Stimulated activated CD4-positive, alpha-beta T cell treated with anti-CD3 and anti-CD28 coated beads, Interleukin-12 subunit alpha, Interleukin-12 subunit beta, amount 100 ng/mL, for 24 hours (primary cell): ENCODE data around the gene TAF6.
A peak's percentile ranks its signal among the peaks of the same experiment; 100 is the strongest.

Experiments used
- DNase-seq, 2 experiments: peaks; one replicate each; pipeline ENCODE4 v3.0.0-alpha.2; 2020; ENCODE audit warnings: low read depth in 2 of 2

Gene TAF6

DNA sequence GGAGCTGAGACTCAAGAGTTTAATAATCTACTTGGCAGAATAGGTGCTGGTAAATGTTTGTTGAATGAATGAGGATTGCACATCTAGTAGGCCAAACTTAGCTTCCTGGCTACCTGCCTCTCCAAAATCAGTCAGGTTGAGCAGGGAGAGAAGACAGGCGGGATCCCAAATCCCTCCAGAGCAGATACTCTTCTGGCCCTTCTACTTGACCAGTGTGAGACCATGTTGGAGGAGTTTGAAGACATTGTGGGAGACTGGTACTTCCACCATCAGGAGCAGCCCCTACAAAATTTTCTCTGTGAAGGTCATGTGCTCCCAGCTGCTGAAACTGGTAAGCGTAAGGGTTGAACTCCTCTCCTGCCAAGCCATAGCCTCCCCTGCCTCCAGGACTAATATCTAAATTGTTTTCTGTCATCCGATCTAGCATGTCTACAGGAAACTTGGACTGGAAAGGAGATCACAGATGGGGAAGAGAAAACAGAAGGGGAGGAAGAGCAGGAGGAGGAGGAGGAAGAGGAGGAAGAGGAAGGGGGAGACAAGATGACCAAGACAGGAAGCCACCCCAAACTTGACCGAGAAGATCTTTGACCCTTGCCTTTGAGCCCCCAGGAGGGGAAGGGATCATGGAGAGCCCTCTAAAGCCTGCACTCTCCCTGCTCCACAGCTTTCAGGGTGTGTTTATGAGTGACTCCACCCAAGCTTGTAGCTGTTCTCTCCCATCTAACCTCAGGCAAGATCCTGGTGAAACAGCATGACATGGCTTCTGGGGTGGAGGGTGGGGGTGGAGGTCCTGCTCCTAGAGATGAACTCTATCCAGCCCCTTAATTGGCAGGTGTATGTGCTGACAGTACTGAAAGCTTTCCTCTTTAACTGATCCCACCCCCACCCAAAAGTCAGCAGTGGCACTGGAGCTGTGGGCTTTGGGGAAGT lies 5.4 kb upstream of the TAF6 start:
- DNase-seq: no peak

DNA sequence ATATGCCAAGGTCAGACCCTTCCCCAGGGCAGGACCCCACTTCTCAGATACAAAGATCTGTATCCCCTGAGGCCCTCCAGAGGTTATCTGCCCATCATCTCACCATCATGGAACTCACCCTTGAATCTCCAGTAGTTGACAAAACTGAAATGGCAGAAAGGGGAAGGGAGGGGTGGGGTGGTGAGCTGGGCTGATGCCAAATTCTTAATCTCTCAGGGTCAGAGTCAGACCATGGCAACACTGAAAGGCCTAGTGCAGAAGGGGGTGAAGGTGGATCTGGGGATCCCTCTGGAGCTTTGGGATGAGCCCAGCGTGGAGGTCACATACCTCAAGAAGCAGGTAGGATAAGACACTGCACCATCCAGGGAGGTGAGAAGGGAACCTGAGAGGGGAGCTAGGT lies 3.4 kb upstream of the TAF6 start:
- DNase-seq: no peak

DNA sequence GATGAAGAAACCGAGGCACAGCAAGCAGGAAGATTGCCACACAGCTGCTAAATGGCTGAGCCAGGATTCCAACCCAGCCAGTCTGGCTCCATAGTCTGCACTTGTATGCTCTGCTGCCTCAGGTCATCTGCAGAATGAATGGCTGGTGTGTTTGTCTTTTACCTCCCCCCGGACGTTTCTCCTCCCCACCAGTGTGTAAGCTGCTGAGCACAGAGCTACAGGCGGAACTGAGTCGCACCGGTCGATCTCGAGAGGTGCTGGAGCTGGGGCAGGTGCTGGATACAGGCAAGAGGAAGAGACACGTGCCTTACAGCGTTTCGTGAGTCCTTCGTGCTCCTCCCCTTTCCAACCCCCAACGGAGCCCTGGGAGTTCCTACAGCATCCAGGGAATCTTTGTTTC lies 2.9 kb upstream of the TAF6 start:
- no peak for DNase-seq

DNA sequence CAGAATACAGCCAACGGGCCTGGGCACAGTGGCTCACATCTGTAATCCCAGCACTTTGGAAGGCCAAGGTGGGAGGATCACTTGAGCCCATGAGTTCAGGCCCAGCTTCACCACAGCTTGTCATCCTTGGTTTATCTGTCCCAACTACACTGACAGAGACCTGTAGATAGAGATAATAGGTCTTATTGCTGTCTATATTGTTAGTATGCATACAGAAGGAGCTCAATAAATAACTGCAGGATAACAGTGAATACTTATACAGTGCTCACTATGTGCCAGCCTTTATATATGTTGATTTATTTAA lies 1.5 kb upstream of the TAF6 start:
- no peak for DNase-seq

DNA sequence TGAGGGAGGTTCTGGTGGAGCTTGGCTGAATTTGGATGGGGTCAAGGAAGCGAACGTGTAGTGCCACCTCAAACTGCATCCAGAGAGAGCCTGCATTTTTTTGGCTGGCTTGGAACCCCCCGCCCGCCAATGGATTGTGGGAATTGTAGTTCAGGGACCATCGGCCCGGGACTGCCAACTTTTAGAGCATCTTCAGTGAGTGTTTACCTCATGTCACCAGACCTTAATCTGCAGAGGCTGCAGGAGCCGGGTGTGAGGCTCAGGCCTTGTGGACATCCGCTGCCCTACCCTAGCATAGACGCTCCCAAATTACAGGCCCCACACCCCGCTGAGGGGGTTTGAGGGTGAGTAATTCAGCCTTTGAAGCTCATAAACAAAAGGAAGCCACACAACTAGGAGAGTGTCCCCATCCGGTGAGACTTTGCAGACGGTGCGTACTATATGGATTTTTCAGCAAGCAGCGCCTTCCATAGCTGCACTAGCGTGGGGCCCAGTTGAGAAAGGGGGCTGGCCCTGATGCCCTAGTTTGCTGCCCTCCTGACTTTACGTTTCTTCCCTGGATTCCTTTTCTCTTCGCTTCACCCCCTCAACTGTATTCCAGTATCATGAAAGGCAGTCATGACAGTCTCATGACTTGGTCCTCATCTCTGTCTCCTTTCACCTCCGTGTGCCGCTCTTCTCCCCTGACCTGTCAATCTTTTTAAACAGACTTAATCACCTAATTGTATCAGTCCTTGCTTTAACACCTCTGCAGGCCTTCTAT lies 993 bp upstream of the TAF6 start:
- peak; percentile 54 to 59 for DNase-seq

DNA sequence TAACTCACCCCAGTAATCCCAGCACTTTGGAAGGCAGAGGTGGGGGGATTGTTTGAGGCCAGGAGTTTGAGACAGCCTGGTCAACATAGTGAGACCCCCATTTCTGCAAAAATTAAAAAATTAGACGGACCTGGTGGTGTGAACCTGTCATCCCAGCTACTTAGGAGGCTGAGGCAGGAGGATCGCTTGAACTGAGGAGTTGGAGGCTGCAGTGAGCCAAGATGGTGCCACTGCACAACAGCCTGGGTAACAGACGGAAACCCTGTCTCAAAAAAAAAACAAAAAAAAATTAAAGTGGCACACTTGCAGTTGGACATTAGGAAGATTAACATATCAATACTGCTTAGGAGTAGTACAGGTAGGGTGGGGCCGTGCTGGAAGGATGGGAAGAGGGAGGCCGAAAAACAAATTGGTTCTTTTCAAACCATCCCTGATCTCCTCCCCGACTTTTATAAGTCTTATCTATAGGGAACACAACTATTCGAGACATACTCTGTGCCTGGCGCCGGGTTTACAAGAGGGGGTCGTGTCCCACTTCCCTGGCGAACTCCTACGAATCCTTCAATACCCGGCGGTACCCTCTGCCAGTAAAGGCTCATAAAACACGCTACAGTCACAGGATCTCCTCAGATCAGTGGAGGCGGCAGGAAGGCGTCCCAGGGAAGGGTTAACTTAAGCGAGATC lies 628 bp downstream of the TAF6 start:
- DNase-seq: no peak

DNA sequence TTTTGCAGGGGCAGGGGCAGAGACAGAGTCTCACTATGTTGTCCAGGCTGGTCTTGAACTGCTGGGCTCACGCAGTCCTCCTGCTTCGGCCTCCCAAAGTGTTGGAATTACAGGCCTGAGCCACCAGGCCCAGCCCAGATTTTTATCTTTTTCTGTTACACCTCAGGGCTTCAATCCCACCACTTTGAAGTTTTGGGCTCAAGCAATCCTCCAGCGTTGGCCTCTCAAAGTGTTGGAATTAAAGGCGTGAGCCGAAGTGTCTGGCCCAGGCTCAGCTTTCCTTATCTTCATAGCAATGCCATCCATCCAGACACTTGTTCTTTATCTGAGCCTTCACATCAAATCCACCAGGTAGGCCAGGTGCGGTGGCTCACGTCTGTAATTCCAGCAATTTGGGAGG lies 4.1 kb downstream of the TAF6 start:
- no peak for DNase-seq

DNA sequence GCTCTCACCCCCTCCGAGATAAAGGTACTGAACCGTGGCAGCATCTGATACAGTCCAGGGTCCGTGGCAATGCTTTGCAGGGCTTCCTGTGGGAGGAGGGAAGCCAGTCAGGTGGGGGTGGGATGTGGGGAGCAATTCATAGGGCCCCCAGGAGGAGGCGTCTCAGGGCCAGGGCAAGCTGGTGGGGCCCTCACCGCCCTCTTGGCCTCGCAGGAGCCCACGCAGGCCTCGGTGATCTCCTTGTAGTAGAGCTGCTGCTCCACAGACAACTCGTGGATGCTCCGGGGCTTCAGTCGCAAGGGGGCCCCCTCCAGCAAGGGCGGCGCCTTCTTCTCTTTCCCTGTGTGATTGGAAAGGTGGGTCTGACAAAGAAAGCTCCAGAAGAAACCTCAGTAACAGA lies 7.2 kb downstream of the TAF6 start:
- DNase-seq: no peak

DNA sequence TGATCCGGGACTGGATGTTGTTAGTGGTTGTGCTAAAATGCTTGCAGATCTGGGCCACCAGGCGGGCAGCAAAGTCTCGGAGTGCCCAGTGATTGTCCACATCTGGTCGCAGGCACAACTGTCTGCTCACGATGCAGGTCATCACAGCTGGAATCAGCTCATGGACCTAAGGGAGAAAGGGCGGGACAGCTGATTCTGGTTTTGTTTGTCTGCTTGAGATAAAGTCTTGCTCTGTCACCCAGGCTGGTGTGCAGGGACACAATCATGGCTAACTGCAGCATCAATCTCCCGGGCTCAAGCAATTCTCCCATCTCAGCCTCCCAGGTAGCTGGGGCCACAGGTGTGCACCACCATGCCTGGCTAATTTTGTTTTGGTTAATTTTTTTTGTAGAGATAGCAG lies 8.0 kb downstream of the TAF6 start:
- no peak for DNase-seq

DNA sequence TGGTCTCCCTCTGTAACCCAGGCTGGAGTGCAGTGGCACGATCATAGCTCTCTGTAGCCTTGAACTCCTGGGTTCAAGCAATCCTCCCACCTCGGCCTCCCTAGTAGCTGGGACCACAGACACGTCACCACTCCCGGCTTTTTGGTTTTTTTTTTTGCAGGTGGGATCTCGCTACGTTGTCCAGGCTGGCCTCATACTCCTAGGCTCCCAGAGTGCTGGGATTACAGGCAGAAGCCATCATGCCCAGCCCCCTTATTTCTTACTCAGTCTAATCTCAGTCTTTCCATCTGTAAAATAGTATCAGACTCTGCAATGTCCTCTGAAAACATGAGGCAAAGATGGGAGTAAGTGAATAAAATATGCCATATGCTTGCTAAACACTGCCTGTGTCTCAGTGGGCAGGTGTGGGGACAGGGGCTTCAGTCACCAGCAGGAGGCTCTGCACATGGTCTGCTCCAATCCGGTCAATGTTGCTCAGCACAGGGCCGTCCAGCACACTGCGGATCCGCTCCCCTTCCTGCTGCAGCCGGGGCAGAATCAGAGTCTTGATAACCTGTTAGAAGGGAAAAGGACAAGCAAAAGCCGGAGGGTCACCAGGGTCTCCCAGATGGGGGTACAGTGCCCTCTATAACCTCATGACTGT lies 9.5 kb downstream of the TAF6 start:
- no peak for DNase-seq

DNA sequence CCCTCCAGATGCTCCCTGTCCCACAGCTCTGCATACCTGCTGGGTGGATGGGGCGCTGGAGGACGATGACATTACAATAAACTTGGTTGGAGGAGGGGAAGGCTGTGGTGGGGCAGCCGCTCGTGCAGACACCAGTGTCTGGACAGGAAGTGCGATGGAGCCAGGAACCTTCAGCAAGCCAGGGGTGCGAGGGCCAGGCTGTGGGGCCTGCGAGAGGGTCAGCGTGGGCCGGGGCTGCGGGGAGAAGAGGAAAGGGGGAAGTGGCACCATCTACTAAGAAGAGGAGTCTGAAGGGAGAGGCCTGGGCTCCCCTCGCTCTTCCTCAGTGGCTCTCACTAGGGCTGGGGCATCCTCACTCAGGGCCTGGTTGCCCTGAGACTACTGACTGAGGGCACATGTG lies 11.3 kb downstream of the TAF6 start:
- DNase-seq: no peak

DNA sequence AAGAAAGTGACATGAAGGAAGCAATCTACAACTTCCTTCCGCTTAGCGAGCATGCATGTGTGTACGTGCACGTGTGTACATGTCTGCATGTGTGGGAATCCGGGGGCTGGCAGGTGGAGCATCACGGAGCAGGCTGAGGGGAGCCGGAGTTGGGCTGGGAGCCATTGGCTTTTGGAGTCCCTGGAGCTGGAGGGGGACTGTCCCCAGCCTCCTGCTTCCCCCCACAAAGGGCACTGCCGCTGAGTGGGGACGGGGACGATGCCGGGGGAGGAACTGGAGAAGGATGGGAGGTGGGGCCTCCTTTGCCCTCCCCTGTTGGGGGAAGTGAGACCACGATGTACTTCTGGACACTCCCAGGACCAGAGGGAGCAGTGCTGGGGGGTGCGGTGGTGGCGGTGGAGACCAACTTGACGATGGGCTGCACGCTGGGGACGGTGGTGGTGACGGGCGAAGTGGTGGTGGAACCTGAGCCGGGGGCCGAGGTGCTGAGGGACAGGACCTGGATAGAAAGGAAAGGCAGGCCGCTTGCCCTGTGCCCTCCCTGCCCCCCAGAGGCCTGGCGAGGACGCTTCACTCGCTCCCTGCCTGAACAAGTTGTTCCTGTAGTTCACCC lies 11.9 kb downstream of the TAF6 start:
- no peak for DNase-seq

DNA sequence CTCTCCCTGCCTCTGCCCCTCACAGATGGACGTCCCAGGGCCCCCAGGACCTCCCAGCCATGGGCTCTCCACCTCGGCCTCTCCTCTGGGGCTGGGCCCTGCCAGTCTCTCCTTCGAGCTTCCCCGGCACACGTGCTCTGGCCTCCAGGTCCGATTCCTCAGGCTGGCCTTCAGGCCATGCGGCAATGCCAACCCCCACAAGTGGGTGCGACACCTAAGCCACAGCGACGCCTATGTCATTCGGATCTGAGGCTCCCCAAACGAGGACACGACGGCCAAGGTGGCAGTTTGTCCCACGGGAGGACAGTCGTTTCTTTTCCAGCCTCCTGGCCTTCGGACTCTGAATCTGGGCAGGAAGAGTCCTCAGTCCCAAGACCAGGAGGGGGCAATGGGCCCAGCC lies 12.5 kb downstream of the TAF6 start:
- DNase-seq: no peak

DNA sequence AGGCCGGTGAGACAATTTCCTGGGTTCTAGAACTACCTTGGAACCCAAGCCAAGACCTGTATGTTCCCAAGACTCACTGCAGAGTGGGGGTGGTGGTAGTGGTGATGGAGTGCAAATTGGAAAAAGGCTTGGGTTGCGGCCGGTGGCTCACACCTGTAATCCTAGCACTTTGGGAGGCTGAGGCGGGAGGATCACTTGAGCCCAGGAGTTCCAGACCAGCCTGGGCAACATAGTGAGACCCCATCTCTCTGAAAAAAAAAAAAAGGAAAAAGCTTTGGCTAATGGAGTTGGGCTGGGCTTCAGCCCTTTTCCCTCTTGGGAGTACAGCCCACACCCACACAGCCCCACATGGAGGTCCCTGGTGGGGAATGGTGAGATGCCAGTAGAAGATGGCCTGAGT lies 13.6 kb downstream of the TAF6 start:
- no peak for DNase-seq

DNA sequence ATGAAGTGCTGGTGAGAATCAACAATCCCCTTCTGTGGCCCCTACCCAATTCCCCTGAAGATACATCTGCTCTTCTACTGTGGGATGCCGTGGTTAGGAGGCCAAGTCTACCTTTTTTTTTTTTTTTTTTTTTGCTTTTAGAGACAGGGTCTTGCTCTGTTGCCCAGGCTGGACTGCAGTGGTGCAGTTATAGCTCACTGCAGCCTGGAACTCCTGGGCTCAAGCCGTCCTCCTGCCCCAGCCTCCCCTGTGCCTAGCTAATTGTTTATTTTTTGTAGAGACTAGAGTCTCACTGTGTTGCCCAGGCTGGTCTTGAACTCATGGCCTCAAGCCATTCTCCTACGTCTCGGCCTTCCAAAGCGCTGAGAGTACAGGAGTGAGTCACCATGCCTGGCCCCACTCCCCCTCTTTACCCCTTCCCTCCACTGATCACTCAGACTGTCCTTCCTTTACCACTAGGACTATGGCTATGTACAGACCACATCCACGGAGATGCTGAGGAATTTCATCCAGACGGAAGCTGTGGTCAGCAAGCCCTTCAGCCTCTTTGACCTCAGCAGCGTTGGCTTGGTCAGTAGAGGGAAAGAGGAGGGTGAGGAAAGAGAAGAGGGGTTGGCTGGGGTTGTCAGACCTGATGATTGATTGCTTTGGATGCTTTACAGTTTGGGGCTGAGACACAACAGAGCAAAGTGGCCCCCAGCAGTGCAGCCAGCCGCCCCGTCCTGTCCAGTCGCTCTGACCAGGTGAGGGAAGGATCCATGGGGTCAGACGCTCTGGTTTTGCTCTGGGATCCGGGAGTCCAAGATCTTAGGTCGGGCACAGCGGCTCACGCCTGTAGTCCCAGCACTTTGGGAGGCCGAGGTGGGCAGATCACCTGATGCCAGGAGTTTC lies 16.0 kb downstream of the TAF6 start:
- DNase-seq: no peak

DNA sequence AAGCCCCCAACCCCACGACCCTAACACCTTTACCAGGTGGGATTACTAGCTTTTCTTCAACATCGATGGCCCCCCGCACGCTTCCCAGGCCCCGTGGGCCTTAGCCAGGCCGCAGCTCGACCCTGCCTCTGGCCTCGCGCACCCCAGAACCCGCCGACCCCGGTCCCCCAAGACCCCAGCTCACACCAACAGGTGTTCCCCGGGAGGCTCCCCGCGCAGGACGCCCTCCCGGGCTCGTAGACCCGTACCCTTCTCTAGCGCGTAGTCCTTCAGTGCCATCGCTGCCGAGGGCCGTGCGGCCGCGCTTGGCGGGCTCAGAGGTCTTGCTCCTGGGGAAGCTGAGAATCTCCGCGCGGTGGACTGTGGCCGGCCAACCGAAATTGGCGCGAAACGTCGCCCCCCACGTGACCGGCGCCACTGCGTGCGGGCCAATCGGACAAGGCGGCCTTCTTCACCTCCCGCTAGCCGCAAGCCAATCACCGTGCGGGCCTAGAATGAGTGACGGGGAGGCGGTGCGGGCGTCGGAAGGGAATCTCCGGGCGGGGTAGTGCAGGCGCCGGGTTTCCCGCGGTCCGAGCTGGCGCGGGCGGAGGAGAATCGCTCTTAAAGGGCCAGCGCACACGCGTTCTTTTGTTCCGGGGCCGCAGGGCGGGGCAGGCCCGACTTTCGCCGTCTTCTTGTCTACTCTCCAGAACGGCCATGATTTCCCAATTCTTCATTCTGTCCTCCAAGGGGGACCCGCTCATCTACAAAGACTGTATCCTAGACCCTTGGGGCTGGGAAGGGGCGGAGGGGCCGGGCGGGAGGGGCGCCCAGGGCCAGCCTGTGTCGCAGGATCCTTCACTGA lies 17.9 kb downstream of the TAF6 start, which contains the start of the genes AP4M1 and MCM7:
Gene AP4M1, plus strand, starts transcription at position 628 of the 847 bp plus-strand sequence. Its CDS starts 72 bp downstream, at position 700.
Gene MCM7, minus strand, starts transcription at position 382 of the 847 bp plus-strand sequence. Its CDS starts 103 bp downstream, at position 279.
- peak; percentile 95 to 97 for DNase-seq

DNA sequence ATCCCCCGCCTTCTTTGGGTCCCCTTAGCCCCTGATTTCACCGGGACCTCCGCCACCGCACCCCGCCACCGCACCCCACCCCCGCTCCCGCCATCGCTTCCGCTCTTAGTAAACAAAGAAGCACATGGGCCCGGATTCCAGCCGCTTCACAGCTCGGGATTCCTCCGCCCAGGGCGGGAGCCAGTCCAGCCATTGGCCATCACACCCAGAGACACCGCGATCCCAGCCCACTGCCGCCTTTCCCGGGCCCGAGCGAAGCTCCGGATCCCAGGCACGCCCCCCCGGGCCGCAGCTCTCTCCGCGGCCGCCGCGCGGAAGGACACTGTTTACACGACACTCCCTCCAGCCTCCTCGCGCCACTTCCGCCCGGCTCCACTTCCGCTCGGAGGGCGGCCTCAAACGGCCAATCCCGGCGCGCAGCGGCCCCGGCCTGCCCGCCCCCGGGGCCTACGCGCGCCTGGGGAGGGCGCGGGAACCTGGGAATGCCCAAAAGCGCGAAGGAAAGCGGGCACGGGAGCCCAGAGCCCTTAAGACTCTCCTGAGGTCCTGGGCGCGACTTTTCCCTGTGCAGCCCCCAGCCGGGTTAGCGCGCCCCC lies 18.6 kb downstream of the TAF6 start:
- peak; percentile 77 to 79 for DNase-seq

DNA sequence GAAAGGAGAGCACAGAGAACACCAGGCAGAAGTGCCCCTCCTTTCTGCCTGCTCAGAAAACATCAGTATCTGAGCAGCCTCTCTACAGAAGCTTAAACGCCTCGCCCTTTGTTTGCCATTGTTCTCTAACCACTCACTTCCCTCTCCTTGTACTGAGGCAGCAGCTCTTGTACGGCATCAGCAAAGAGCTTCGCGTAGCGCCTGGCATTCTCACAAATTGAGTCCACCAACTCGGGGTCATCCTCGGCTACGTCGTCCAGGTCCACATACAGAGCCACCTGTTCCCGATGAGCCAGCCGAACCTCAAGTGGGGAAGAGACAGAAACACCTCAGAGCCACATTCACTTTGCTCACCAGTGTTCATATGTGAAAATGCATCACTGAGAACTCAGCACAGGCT lies 19.7 kb downstream of the TAF6 start:
- DNase-seq: no peak

DNA sequence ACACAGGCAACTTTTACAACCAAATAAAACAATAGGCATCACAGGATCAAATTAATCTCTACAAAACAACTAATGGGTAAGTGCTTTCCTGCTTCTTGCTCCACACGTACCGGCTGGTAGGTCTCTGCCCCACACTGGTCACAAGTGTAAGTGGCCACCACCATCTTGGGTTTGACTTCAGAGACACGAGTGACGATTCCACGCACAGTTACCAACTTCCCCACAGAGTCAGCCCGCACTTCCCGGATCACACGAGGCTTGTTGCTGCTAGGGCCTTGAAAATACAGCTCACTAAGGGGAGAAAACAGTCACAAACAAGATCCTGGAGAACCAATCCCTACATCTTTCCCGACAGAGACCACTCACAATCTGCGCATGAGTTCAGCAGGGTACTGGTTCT lies 20.2 kb downstream of the TAF6 start:
- no peak for DNase-seq
